Kidney (tissue), 14 donors: ENCODE data around the gene CTNNA2. TPM values are rescaled to one million over a fixed set of nuclear protein-coding genes. Genes with fewer than 3 reads are reported as not detected.

Experiments
- DNase-seq, 5 donors: peaks; one replicate each; pipeline ENCODE4 v3.0.0-alpha.2; 2013 to 2020
- FAIRE-seq: peaks from 2 replicates; lab custom pipeline; 2012; peaks lifted over from hg19 to GRCh38; lab: Jason Lieb, UNC
- H3K27ac ChIP-seq, 2 donors: one replicate each; pipeline ENCODE4 v1.7.0; 2013; ENCODE audit warnings: low read depth in 2 of 2, low read length in 2 of 2, inconsistent platforms in 1 of 2
- H3K27me3 ChIP-seq: one replicate; pipeline ENCODE4 v1.7.1; 2013; ENCODE audit warnings: low read length, inconsistent platforms; ENCODE audit not compliant: control insufficient read depth, insufficient read depth
- H3K36me3 ChIP-seq, 3 donors: one replicate each; pipeline versions ENCODE4 v1.7.0 to v1.7.1; 2013; ENCODE audit warnings: low read length in 3 of 3, control low read depth in 1 of 3, inconsistent platforms in 1 of 3; ENCODE audit not compliant: insufficient read depth in 3 of 3, control insufficient read depth in 2 of 3
- H3K4me1 ChIP-seq, 3 donors: one replicate each; pipeline versions ENCODE4 v1.7.0 to v1.7.1; 2013; ENCODE audit warnings: low read length in 3 of 3, inconsistent platforms in 1 of 3, low read depth in 1 of 3; ENCODE audit not compliant: control insufficient read depth in 2 of 3, insufficient read depth in 2 of 3
- H3K4me3 ChIP-seq, 3 donors: one replicate each; pipeline versions ENCODE4 v1.7.0 to v1.8.1; 2013; ENCODE audit warnings: low read length in 3 of 3, control low read depth in 1 of 3, inconsistent platforms in 1 of 3
- H3K9ac ChIP-seq, 3 donors: one replicate each; pipeline versions ENCODE4 v1.7.0 to v1.7.1; 2013; ENCODE audit warnings: low read length in 3 of 3, control low read depth in 1 of 3, inconsistent platforms in 1 of 3
- H3K9me3 ChIP-seq, 3 donors: one replicate each; pipeline versions ENCODE4 v1.7.0 to v1.7.1; 2013; ENCODE audit warnings: low read length in 3 of 3, control low read depth in 1 of 3, inconsistent platforms in 1 of 3; ENCODE audit not compliant: control insufficient read depth in 2 of 3, insufficient read depth in 1 of 3
- CTCF ChIP-seq: IDR thresholded peaks from 3 replicates; pipeline ENCODE4 v1.5.1; 2012; ENCODE audit warnings: mild to moderate bottlenecking, moderate library complexity, borderline replicate concordance; ENCODE audit not compliant: insufficient read depth; ENCODE audit errors: extremely low read depth
- intact Hi-C: fragments of 100-400 bp; cut with DNase I; formaldehyde crosslinking; loops from one replicate; pipeline ENCODE4 v1.11.1; 2022
- polyA plus RNA-seq: library from polyadenylated mRNA; stranded (reverse); fragments of 350-450 nt; fragmentation: Illumina TruSeq; extraction: RNeasy Lipid Tissue Mini Kit (QIAGEN cat#74804); gene quantifications from one replicate; pipeline ENCODE4 v1.2.3, GENCODE V29; 2014; ENCODE audit warnings: low read depth, low replicate concordance; ENCODE audit not compliant: insufficient read depth
- total RNA-seq: library from RNA; stranded (reverse); fragmentation: NEBNext Ultra II Directional; extraction: Animal tissue kit (Norgen Biotek cat#: 25700); gene quantifications from one replicate; pipeline ENCODE4 v1.2.1, GENCODE V29; 2021
- donor health status: control.
- donor health status: control.
- donor health status: control.
- donor health status: control.
- donor health status: control.
- donor health status: DM: yes; HTN: yes; CAD: no.
- donor health status: Normal renal cell carcinoma (clear cell type).

The CTNNA2 gene
- total and polyA plus RNA-seq, 2 donors from 2014 or later: 0.47 TPM; not detected in 1

- H3K27ac ChIP-seq: no peak overlapping the region
- H3K36me3 ChIP-seq: no peaks in the 10 kb centered on the region
- intact Hi-C loops: no loop called here
- no peak for DNase-seq
- no peak for TF ChIP-seq CTCF
- no peak for FAIRE-seq
- H3K4me3 ChIP-seq: no peak overlapping the region
- H3K27me3 ChIP-seq: no peaks in the 10 kb centered on the region
- peaks cover 0 to 2% (median 0%) of the 10 kb centered on the region in 3 donors for H3K4me1 ChIP-seq
- H3K9ac ChIP-seq: no peak overlapping the region
- no peaks in the 10 kb centered on the region for H3K9me3 ChIP-seq
Observed at GRCh38 chr2:80462654-80463053, 949.8 kb downstream of the CTNNA2 start.

GRCh38 chr2:80464275-80464674, 951.4 kb downstream of the CTNNA2 start:
- no peak for DNase-seq
- H3K27me3 ChIP-seq: no peaks in the 10 kb centered on the region
- intact Hi-C loops: no loop called here
- H3K9ac ChIP-seq: no peak overlapping the region
- H3K36me3 ChIP-seq: no peaks in the 10 kb centered on the region
- no peak overlapping the region for H3K27ac ChIP-seq
- no peak for FAIRE-seq
- no peaks in the 10 kb centered on the region for H3K4me1 ChIP-seq
- TF ChIP-seq CTCF: no peak
- H3K4me3 ChIP-seq: no peak overlapping the region
- no peaks in the 10 kb centered on the region for H3K9me3 ChIP-seq

- no peaks in the 10 kb centered on the region for H3K36me3 ChIP-seq
- H3K27me3 ChIP-seq: no peaks in the 10 kb centered on the region
- no peak for DNase-seq
- no peak overlapping the region for H3K9ac ChIP-seq
- no peak for TF ChIP-seq CTCF
- H3K9me3 ChIP-seq: no peaks in the 10 kb centered on the region
- H3K4me3 ChIP-seq: no peak overlapping the region
- H3K4me1 ChIP-seq: no peaks in the 10 kb centered on the region
- no peak for FAIRE-seq
- H3K27ac ChIP-seq: no peak overlapping the region
- intact Hi-C loops: no loop called here
Observed at GRCh38 chr2:80467262-80467811, 954.5 kb downstream of the CTNNA2 start.

- intact Hi-C loops: no loop called here
- H3K27ac ChIP-seq: no peak overlapping the region
- H3K9me3 ChIP-seq: no peaks in the 10 kb centered on the region
- no peak for TF ChIP-seq CTCF
- H3K4me1 ChIP-seq: no peaks in the 10 kb centered on the region
- FAIRE-seq (no peak), DNase-seq (no peak)
- H3K4me3 ChIP-seq: no peak overlapping the region
- no peak overlapping the region for H3K9ac ChIP-seq
- H3K36me3 ChIP-seq: no peaks in the 10 kb centered on the region
- H3K27me3 ChIP-seq: no peaks in the 10 kb centered on the region
Observed at GRCh38 chr2:80469428-80469827, 956.6 kb downstream of the CTNNA2 start.
